Thoracic aorta (tissue), 2 donors: ENCODE data around the gene PTPRN2. TPM values are rescaled to one million over a fixed set of nuclear protein-coding genes. Genes with fewer than 3 reads are reported as not detected.

Source experiments
- ATAC-seq: fragments of 150-250 bp; one replicate; pipeline ENCODE4 v1.8.0; 2017; ENCODE audit warnings: low read depth; ENCODE audit not compliant: insufficient number of reproducible peaks, low FRiP score
- DNase-seq: peaks from one replicate; pipeline ENCODE4 v3.0.0-alpha.2; 2020; ENCODE audit warnings: low spot score
- H3K27ac ChIP-seq, 2 donors: fragments of 200-600 bp; sonication (generic); 1 replicate in 1 of 2; 2 replicates in 1 of 2; pipeline ENCODE4 v1.5.1; 2016; ENCODE audit warnings: mild to moderate bottlenecking in 2 of 2, moderate library complexity in 2 of 2
- H3K27me3 ChIP-seq: fragments of 200-600 bp; sonication (generic); replicated peaks from 2 replicates; pipeline ENCODE4 v1.6.0; 2016; ENCODE audit warnings: mild to moderate bottlenecking; ENCODE audit not compliant: insufficient read depth
- H3K36me3 ChIP-seq: fragments of 200-600 bp; sonication (generic); one replicate; pipeline ENCODE4 v1.5.1; 2016
- H3K4me1 ChIP-seq, 2 donors: fragments of 200-600 bp; sonication (generic); 1 replicate in 1 of 2; 2 replicates in 1 of 2; pipeline versions ENCODE4 v1.5.1 to v1.6.0; 2016; ENCODE audit warnings: low read depth in 2 of 2, mild to moderate bottlenecking in 1 of 2; ENCODE audit not compliant: control insufficient read depth in 1 of 2
- H3K4me3 ChIP-seq: fragments of 200-600 bp; sonication (generic); 2 replicates; pipeline ENCODE4 v1.5.1; 2016; ENCODE audit warnings: mild to moderate bottlenecking
- H3K9me3 ChIP-seq: fragments of 200-600 bp; sonication (generic); 2 replicates; pipeline ENCODE4 v1.5.1; 2016
- total RNA-seq, 2 donors: library from RNA; depleted of rRNA; stranded (reverse); fragments of >200 nt; gene quantifications; one replicate each; pipeline versions ENCODE4 v1.1.0 to v1.2.3, GENCODE V29; 2016
- TF ChIP-seq, protein P1 (sequence below): fragments of 200-600 bp; sonication (generic); IDR thresholded peaks from one replicate; pipeline ENCODE4 v1.5.1; 2019; ENCODE audit warnings: antibody characterized with exemption

The PTPRN2 gene
- total RNA-seq, 2 donors from 2014 or later, result 2.2 to 3.1 TPM

DNA sequence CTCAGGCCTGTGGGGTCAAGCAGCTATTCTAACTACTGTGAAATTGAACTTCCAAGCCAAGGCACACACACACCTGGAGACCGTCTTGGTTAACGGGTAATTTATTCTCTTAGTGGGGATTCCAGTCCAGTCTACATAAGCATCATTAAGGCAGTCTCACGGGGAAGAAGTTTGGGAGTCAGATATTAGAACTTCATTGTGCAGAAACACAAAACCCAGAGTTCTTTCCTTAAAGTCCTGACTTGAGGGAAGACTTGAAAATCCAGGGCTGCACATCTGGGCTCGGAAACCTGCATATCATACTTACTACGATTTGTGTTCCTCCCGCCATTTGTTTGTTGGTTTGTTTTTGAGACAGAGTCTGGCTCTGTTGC is 112.0 kb downstream of the PTPRN2 start:
- Histone ChIP-seq H3K4me1 (no peaks in the 10 kb centered on the region), H3K9me3 (no peaks in the 10 kb centered on the region), H3K4me3 (no peak overlapping the region), H3K36me3 (no peaks in the 10 kb centered on the region), H3K27ac (no peak overlapping the region), H3K27me3 (no peaks in the 10 kb centered on the region)
- ATAC-seq, result no peak
- no peak for DNase-seq
- TF ChIP-seq, protein P1, sequence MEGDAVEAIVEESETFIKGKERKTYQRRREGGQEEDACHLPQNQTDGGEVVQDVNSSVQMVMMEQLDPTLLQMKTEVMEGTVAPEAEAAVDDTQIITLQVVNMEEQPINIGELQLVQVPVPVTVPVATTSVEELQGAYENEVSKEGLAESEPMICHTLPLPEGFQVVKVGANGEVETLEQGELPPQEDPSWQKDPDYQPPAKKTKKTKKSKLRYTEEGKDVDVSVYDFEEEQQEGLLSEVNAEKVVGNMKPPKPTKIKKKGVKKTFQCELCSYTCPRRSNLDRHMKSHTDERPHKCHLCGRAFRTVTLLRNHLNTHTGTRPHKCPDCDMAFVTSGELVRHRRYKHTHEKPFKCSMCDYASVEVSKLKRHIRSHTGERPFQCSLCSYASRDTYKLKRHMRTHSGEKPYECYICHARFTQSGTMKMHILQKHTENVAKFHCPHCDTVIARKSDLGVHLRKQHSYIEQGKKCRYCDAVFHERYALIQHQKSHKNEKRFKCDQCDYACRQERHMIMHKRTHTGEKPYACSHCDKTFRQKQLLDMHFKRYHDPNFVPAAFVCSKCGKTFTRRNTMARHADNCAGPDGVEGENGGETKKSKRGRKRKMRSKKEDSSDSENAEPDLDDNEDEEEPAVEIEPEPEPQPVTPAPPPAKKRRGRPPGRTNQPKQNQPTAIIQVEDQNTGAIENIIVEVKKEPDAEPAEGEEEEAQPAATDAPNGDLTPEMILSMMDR, result no peak

DNA sequence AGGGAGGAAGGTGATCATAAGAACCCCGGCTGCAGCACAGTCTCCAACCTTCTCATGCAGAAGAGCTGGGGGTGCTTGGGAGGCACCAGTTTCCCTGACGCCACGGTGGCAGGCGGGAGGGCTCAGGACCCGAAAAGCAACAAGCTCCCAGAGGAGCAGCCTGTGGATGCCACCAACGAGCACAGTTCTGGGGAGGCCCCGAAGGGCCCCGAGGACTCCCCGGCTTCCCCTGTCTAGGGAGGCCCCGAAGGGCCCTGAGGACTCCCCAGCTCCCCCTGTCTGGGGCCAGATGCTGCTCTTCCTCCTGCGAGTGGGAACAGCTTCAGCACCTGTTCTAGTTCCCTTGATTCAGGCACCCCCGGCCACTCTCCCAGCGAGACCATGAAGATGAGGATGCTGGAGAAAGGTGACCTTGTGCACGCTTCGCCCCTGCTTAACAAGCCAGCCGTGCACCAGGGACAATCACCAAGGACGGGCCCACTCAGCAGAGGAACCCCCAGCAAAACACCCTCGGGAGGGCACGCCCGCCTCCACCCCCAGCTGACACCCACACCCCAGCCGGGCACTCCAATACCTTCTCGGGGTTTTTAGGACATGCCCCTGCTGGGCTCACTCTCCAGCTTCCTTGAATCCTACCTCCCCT is 112.5 kb downstream of the PTPRN2 start:
- TF ChIP-seq, protein P1, result no peak
- Histone ChIP-seq H3K4me1 (no peaks in the 10 kb centered on the region), H3K27me3 (no peaks in the 10 kb centered on the region), H3K27ac (no peak overlapping the region), H3K4me3 (no peak overlapping the region), H3K9me3 (no peaks in the 10 kb centered on the region), H3K36me3 (no peaks in the 10 kb centered on the region)
- ATAC-seq (no peak), DNase-seq (no peak)

DNA sequence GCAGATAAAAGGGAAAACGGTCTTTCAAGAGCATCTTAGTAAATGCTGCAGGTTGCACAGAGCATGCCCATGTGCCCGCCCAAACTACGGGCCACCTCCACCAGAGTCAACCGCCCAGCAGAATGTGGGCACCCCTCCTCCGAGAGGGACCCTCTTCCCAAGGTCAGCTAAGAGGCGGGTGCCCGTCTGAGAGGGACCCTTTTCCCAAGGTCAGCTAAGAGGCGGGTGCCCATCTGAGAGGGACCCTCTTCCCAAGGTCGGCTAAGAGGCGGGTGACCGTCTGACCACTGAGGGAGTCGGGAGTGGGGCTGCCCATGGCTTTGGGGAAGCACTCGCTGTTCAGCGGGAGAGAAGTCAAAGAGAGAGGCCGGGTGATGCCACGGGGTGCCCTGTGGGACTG is 113.1 kb downstream of the PTPRN2 start:
- H3K27me3 ChIP-seq, result no peaks in the 10 kb centered on the region
- no peak overlapping the region for H3K4me3 ChIP-seq
- H3K27ac ChIP-seq, result no peak overlapping the region
- DNase-seq (no peak), ATAC-seq (no peak)
- H3K36me3 ChIP-seq, result no peaks in the 10 kb centered on the region
- H3K4me1 ChIP-seq, result no peaks in the 10 kb centered on the region
- TF ChIP-seq, protein P1, result no peak
- H3K9me3 ChIP-seq, result no peaks in the 10 kb centered on the region

DNA sequence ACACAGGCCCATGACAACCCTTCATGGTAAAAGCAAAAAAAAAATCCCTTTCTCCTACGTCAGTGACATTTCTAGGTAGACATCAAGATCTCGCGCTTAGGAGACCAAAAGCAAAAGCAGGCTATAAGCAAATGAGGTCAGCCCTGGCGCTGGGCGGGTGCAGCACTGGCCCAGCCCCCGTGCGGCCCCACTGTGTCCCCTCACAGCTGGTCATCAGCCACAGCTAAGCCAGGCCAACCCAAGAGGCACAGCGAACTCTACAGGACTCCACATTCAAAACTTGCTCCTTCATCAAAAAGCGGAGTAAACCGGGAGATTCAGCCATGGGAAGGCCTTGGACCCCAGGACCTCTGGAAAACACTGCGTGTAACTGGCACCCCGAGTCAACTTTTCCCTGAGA is 113.7 kb downstream of the PTPRN2 start:
- no peaks in the 10 kb centered on the region for H3K27me3 ChIP-seq
- DNase-seq (no peak), ATAC-seq (no peak)
- H3K9me3 ChIP-seq, result no peaks in the 10 kb centered on the region
- H3K4me1 ChIP-seq, result no peaks in the 10 kb centered on the region
- TF ChIP-seq, protein P1, result no peak
- H3K36me3 ChIP-seq, result no peaks in the 10 kb centered on the region
- no peak overlapping the region for H3K4me3 ChIP-seq
- no peak overlapping the region for H3K27ac ChIP-seq

DNA sequence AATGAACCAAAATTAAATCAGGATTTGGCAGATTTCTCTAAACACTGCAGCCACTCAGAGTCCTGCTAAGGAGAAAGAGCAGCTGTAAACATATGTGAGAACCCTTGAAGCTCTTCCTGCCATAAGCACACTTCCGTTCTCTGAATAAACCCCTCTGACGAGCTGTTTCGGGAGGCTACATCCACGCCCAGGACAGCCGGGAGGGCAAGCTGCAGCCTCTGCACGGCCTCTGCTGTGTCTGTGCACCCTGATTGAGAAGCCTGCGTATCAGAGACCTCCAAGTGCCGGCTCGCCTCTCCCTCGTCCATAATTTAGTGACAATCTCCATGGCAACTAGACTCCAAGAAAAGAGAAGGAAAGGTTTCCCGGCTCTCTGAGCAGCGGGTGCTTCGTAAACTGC is 114.4 kb downstream of the PTPRN2 start:
- Histone ChIP-seq H3K4me3 (no peak overlapping the region), H3K9me3 (no peaks in the 10 kb centered on the region), H3K4me1 (no peaks in the 10 kb centered on the region), H3K36me3 (no peaks in the 10 kb centered on the region), H3K27ac (no peak overlapping the region), H3K27me3 (no peaks in the 10 kb centered on the region)
- DNase-seq (no peak), ATAC-seq (no peak)
- TF ChIP-seq, protein P1, result no peak
